ENCODE results near the gene PRPSAP1.
"Not testable (repeated sequence)": the region's sequence is repeated elsewhere in the genome, so short reads cannot be mapped to it uniquely, and the experiment has no call there.

Gene PRPSAP1

GRCh38 chr17:76382803-76383545 lies 29.3 kb upstream of the PRPSAP1 start:
- peak; percentile 36 to 66 for DNase-seq

GRCh38 chr17:76382351-76382802 lies 28.7 kb upstream of the PRPSAP1 start:
- peak in 1 of 2 donors; percentile 26 for DNase-seq

GRCh38 chr17:76381633-76382350 lies 28.1 kb upstream of the PRPSAP1 start:
- peak; percentile 51 to 63 for DNase-seq

- DNase-seq, result no peak
Observed at GRCh38 chr17:76379646-76380376, 26.1 kb upstream of the PRPSAP1 start.

- DNase-seq, result no peak
Observed at GRCh38 chr17:76379275-76379641, 25.5 kb upstream of the PRPSAP1 start.

- peak in 1 of 2 donors; percentile 47 for DNase-seq
Observed at GRCh38 chr17:76378548-76379274, 25.0 kb upstream of the PRPSAP1 start.

- no peak for DNase-seq
Observed at GRCh38 chr17:76376318-76377133, 22.8 kb upstream of the PRPSAP1 start.

GRCh38 chr17:76371656-76372628 lies 18.2 kb upstream of the PRPSAP1 start:
- DNase-seq, result no peak

GRCh38 chr17:76370261-76370993 lies 16.7 kb upstream of the PRPSAP1 start:
- no peak for DNase-seq

- no peak for DNase-seq
Observed at GRCh38 chr17:76369804-76370203, 16.1 kb upstream of the PRPSAP1 start.

- DNase-seq, result no peak
Observed at GRCh38 chr17:76369379-76369778, 15.7 kb upstream of the PRPSAP1 start.

- DNase-seq, result no peak
Observed at GRCh38 chr17:76368545-76368944, 14.8 kb upstream of the PRPSAP1 start.

- DNase-seq, result no peak
Observed at GRCh38 chr17:76367642-76368041, 13.9 kb upstream of the PRPSAP1 start.

- no peak for DNase-seq
Observed at GRCh38 chr17:76366247-76366646, 12.5 kb upstream of the PRPSAP1 start.

- DNase-seq, result no peak
Observed at GRCh38 chr17:76365256-76365903, 11.7 kb upstream of the PRPSAP1 start.

- DNase-seq, result no peak
Observed at GRCh38 chr17:76363107-76363842, 9.6 kb upstream of the PRPSAP1 start.

GRCh38 chr17:76360461-76360860 lies 6.7 kb upstream of the PRPSAP1 start:
- DNase-seq, result no peak

GRCh38 chr17:76359776-76360175 lies 6.1 kb upstream of the PRPSAP1 start:
- not testable (repeated sequence) for DNase-seq

GRCh38 chr17:76359375-76359774 lies 5.7 kb upstream of the PRPSAP1 start:
- no peak for DNase-seq
